ENCODE results near the gene YAE1.
"Not testable (repeated sequence)": the region's sequence is repeated elsewhere in the genome, so short reads cannot be mapped to it uniquely, and the experiment has no call there.

The YAE1 gene, protein sequence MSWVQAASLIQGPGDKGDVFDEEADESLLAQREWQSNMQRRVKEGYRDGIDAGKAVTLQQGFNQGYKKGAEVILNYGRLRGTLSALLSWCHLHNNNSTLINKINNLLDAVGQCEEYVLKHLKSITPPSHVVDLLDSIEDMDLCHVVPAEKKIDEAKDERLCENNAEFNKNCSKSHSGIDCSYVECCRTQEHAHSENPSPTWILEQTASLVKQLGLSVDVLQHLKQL

DNA sequence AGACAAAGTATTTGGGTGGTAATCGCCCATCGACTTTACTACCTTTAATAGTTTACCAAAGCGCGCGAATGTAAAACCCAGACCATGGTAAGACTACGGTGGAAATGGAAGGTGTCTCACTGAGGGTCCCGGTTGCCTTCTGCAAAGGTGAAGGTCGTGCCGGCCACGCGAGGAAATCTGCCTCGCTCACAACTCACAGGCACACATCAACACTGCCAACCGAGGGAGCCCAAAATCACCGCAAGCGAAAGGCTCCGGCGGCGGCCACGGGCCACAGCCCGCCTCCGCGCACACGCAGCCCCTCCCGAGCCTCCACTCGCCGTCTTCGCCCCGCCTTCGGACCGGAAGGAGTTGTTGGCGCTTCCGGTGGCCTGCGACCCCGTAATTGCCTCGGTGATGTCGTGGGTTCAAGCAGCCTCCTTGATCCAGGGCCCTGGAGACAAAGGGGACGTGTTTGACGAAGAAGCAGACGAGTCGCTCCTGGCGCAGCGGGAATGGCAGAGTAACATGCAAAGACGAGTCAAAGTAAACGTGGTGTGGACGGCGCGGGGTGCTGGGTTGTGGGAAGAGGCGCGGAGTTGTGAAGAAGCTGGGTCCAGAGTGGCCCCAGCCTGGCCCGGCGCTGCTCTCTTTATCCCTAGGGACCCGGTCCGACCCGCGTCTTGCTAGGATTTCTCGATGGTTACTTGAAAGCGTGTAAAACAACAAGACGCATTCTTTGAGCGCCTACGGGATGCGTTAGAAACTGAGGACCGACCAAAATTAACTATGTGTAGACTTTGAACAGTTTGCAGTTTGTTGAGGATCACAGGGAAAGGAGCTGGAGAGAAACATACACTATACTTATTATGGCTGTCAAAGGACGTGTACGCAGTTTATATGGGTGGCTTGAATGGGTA, at the start of gene YAE1:
TSS of gene YAE1 (plus strand) at position 382 of the 899 bp plus-strand sequence. CDS start at position 397, 15 bp downstream.
- DNase-seq (ENCODE audit: low read depth, low spot score): peak; percentile 48

DNA sequence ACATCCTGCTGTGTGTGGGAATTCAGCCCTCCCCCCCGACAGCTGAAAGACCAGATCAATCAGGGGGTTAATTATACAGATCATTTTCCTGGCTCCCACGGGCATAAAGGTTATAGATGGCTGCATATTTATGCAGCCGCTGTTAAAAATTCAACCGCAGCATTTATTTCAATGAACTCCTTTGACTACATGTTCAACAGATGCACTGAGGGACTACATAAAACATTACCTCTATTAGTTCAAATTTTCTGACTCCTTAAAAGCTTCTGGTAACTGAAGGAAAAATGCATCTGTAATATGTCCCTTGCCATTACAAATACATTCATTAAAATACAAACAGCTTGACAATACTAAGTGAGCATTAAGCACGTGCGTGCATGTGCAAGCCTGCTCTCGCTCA, 49.7 kb upstream of the YAE1 start:
- DNase-seq (ENCODE audit: low read depth, low spot score): no peak

DNA sequence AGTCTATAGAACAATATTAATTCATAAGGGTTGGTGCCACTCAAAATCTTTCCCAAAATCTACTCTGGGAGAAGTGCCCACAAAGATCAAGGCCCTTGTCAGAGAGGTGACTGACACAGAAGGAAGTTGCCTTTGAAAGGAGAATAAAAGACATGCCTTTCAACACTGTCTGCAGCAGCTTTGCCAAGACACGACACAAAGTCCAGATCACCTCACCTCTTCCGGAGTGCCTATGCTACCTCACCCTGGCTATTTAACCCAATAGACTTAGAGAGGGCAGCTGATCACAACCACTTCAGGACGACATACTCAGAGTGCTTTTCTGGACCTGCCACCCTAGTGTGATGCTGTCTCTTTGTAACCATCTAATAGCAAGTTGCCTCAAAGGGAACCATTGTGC, 49.0 kb upstream of the YAE1 start:
- DNase-seq (ENCODE audit: low read depth, low spot score): no peak

DNA sequence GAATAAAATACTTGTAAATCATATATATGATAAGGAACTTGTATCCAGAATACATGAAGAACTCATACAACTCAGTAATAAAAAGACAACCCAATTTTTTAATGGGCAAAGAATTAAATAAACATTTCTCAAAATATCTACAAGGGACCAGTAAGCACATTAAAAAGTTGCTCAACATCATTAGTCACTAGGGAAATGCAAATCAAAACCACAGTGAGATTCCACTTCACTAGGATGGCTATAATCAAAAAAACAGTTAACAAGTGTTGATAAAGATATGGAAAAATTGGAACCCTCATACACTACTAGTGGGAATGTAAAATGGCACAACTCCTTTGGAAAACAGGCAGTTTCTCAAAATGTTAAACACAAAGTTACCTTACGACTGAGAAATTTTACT, 40.3 kb upstream of the YAE1 start:
- DNase-seq (ENCODE audit: low read depth, low spot score): no peak

DNA sequence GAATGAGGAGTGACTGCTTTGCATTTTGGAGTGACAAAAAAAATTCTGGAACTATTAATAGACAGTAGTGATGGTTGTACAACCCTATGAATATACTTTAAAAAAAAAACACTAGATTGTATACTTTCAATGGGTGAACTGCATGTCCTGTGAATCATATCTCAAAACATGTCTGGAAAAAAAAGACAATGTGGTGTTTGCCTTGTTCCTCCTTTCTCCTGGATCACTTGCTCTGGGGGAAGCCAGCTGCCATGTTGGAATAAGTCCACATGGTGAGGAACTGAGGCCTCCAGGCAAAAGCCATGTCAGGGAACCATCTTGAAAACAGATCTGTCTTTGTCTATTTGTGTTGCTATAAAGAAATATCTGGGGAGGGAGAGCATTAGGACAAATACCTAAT, 39.5 kb upstream of the YAE1 start:
- no peak for DNase-seq (ENCODE audit: low read depth, low spot score)

DNA sequence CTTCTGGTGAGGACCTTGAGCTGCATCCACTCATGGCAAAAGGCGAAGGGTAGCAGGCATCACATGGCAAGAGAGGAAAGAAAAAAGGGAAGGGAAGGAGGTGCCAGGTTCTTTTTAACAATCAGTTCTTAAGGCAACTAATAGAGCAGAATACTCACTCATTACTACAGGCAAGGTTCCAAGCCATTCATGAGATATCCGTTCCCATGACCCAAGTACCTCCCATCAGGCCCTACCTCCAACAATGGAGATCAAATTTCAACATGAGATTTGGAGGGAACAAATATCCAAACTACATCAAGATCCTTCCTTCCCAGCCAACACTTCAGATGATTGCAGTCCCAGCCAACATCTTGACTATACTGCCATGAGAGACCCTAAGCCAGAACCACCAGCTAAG, 38.9 kb upstream of the YAE1 start:
- DNase-seq (ENCODE audit: low read depth, low spot score): no peak

DNA sequence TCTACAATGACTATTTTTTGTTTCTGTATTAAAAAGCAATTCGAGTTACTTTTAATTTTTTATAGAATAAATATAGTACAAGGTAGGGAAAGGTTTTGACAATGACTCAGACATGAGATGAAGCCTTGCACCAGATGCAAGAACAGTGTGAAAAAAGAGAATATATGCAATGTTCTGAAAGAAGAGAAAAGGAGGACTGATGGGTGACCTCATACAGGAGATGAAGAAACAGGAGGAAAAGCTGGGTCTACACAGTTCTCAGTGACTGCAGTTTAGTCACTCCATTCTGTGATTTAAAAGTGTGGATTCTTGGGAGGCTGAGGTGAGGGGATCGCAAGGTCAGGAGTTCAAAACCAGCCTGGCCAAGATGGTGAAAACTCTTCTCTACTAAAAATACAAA, 38.3 kb upstream of the YAE1 start:
- no peak for DNase-seq (ENCODE audit: low read depth, low spot score)

DNA sequence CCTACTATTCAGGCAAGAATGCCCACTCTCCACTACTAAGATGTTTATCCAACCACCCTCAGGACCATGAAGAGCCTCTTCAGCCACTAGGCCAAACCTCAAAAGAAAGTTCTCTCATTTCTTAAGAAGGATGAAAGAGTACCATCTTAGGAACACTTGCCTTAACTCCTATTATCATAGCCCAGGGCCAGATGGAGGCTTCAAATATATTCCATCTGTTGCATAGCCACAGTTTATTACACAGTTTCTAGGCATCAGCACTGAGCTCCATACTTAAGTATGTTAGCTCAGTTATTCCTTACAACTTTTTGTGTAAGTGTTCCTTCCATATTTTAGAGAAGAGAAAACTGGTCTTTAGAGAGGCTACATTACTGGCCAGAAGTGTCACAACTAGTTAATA, 37.4 kb upstream of the YAE1 start:
- no peak for DNase-seq (ENCODE audit: low read depth, low spot score)

DNA sequence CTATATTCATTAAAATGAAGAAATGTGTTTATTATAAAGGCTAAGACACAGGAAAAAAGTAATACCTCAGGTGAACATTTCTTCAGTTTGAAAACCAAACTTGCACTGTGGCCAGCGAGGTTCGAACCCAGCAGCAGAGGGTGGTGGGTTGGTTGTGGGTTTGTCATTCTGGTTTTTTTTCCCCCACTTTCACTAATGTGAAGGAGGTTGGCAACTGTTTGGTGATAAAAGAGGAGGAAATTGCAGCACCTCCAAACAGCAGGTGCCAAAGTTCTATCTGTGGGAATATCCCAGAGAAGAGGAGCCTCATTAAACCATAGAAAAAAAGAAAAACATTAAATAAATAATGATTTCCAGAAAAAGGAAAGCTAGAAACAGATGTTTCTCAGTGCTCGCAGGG, 36.6 kb upstream of the YAE1 start:
- DNase-seq (ENCODE audit: low read depth, low spot score): no peak

DNA sequence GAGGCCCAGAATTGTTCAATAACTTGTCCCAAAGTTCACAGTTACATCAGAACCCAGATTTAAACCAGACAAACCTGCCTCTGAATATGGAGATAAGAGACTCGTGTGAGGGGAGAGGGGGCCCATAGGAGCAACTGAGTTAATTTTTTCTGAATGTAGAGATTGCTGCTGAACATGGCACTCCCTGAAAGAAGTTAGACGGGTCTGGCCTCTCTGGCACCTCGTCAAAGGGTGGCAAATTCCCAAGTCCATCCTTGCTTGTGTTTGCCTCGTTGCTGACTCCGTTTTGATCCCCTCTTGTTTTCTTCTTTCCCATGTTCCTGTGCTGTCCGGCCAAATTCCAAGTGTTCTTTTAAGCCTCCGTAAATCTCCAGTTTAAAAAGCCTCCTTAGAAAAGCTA, 35.2 kb upstream of the YAE1 start:
- DNase-seq (ENCODE audit: low read depth, low spot score): no peak

DNA sequence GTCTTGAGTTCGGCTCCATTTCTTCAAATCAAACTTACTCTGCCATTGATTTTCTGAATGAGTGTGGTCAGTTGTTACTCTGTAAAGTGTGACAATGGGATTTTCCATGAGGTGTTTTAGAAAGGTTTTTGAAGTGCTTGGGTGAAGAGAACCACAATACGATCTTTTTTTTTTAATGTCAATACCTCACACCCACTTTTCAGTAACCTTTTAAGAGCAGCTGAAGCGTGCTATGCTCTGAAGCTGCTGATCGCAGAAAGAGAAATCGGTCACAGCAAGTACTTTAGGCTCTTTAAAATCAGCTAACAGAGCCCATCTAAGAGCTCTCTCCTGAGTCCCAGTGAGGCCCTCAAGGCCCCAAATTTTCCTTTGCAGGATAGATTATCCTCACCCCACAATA, 34.4 kb upstream of the YAE1 start:
- no peak for DNase-seq (ENCODE audit: low read depth, low spot score)

DNA sequence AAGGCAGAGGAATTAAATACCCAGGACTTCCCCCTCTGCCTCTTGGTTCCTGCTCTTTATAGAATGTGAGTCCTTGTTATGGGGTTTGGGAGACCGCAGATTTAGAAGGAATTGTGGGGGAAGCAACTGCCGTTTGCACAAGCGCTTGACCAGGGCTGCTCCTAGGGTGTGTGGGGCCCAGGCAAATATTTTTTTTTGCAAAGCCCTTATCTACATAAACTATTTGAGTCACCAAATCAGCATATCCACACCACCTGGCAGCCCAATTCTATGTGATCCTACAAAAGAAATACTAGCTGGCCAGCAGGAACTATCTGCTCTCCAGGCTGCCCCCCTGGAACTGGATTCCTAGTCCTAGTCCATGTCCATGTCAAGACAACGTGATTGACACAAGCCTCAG, 33.4 kb upstream of the YAE1 start:
- DNase-seq (ENCODE audit: low read depth, low spot score): no peak

DNA sequence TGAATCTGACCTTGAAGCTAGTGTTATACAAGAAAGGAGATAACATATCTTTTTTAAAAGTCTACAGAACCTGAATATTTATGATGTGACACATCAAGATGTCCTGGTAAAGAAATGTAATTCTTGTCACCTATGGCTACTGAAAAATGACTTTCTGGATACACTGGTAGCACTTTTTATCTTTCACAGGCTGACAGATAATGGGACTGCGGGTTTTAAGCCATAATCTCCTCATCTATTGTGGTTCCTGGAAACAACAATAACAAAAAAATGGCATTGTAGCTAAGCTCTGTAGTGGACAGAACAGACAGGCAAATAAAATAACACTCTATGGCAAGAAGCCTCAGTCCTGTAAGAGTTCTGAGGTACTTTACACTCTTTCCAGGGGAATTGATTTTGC, 31.6 kb upstream of the YAE1 start:
- no peak for DNase-seq (ENCODE audit: low read depth, low spot score)

DNA sequence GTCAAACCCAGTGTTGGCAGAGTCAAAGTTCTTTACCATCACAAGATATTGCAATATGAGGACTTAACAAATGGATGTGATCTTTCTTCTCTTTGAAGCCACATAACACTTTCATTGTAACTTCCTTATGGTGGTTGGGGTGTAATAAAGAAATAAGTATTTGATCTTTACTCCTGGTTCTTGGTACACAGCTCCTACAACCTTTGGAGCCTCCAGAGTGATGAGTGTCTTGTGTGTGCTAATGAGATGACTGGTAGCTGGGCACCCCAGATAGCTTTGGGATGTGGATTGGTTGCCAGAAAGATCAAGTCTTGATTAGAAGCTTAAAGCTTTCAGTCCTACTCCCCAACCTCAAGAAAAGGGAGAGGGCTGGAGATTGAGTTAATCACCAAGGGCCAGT, 31.1 kb upstream of the YAE1 start:
- DNase-seq (ENCODE audit: low read depth, low spot score): no peak

DNA sequence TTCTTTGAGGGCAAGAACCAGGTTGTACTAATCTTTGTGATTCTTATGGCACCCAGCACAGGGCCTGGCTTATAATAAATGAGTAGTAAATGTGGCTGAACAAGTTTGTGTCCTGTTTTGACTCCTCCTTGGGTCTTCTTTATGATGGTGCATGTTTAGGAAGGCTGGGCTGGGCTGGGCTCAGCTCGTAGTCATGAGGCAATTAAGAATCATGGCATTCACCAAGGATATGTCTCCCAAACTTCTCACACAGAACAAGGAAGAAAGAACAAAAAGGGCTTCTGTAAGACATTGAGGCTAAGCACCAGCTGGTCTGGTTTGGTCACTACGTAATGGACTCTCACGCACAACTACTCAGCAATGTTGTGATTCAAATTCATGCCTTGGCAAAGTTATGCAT, 30.5 kb upstream of the YAE1 start:
- DNase-seq (ENCODE audit: low read depth, low spot score): no peak

DNA sequence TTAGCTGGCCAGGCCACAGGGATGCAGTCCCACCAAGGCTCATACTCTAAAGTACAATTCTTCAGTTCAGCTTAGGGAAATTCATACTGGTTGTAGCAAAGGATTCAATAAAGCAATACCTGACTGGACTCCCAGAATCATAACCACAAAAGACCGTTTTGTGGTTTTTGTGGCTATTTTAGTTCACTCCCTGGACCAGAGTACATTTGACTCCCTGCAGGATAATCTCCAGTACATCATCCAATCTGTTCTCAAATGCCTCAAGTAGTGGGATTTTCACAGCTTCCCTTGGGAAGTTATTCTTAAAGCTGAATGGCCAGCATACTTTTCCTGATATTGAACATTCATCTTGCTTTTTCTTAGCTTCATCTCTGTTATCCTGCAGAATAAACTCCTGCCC, 29.3 kb upstream of the YAE1 start:
- DNase-seq (ENCODE audit: low read depth, low spot score): no peak

DNA sequence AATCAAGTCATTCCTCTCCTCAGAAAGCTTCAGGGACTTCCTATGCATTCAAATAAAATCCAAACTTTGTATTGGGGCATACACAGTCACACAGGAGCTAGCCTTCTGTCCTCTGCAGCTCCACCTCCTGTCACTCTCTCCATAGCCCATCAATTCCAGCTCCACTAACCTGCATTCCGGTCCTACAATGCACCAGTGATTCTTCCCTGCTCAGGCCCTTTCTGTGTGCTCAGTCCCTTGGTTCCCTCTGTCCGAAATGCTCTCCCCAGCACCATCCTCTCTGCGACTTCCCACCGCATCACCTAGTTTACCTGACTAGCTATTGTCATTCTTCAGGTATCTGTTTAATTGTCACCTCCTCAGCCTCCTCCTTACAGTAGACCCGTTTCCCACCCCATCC, 26.4 kb upstream of the YAE1 start:
- no peak for DNase-seq (ENCODE audit: low read depth, low spot score)

DNA sequence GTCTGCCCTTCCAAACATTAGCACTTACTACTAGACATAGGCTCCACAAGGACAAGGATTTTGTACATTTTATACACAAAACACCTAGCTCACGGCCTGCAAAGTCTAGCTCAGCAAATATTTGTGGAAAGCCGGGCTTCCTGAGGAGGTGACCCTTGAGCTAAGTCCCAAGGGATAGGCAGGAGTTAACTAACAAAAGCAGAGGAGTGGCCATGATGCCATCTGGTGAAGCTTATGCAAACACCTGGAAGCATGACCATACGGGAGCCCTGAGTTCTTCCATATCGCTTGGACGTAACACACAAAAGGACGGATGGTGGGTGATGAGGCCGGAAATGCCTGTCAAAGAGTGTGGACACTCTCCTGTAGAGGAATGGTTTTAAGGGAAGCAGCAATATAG, 25.9 kb upstream of the YAE1 start:
- no peak for DNase-seq (ENCODE audit: low read depth, low spot score)

DNA sequence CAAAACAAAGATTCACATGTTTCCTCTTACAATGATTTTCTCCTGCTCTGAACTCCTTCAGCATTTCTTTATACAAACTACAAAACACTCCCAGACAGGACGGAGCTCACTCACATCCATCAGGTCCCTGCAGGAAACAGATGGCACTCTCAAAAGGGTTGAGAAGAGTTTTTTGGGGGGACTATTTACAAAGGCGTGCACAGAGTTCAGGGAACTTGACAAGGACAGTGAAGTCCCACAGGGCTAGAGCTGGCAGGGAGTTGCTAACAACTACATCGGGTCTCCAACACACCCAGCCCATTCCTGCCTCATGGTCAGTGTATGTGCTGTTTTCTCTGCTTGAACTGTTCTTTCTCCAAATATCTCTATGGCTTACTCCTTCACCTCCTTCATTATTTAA, 24.7 kb upstream of the YAE1 start:
- DNase-seq (ENCODE audit: low read depth, low spot score): no peak

DNA sequence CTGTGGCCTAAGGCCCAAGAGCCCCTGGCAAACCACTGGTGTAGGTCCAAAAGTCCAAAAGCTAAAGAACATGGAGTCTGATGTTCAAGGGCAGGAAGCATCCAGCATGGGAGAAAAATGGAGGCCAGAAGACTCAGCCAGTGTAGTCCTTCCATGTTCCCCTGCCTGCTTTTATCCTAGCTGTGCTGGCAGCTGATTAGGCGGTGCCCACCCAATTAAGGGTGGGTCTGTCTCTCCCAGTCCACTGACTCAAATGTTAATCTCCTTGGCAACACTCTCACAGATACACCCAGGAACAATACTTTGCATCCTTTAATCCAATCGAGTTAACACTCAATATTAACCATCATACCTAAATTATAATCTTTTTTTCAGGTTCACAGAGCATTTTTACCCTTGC, 21.4 kb upstream of the YAE1 start:
- not testable (repeated sequence) for DNase-seq (ENCODE audit: low read depth, low spot score)

DNA sequence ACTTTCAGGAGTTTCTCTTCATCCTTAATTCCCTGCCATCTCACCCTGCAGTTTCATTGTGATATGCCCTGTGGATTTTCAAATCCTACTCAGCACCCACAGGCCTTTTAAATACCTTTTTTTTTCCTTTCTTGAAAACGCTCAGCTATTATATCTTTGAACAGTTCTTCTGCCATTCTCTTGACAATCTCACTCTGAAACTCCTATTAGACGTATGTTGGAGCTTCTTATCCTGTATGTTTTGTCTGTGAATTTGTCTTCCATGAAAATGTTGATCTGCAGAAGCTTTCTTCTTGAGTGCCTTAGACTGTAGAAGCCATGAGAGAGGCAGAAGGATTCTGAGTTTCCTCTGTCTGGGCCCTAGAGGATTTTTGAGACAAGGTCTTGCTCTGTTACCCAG, 18.9 kb upstream of the YAE1 start:
- no peak for DNase-seq (ENCODE audit: low read depth, low spot score)

DNA sequence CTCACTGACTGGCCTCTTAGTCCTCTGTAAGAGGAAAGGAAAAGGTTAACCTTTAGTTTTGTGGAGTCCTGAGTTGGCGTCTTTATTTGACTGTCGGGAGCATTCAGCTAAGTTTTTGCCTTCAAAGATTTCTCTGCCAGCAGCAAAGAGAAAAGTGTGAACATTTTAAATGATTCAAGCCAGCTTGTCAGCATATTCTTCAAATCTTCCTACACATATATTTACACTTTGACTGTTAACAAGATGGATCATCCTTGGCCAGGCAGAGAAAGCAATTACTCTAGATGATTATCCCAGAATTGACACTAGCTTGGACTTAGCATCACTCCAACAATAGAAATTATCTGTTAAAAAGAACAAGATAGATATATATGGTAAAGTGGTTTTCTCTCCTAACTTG, 15.8 kb upstream of the YAE1 start:
- no peak for DNase-seq (ENCODE audit: low read depth, low spot score)

DNA sequence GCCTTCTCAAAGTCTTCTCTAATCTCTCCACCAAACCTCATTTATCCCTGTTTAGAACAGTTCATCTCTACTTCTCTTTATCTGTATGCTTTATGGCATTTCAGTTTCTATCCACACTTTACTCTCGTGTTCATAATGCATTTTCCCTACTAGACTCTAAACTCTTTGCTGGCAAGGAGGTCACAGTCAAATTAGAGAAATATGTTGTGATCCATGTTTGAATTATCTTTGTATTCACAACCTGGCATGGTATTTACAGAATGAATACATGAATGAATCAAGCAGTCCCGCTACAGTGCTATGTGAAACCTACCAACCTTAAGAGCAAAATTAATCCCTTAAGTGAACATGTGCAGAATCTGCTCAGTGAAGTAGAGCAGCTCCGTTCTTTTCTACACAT, 12.8 kb upstream of the YAE1 start:
- no peak for DNase-seq (ENCODE audit: low read depth, low spot score)

All from iPS DF 19.7 (cell line).